GM18520 (cell line): ENCODE measurements around the gene BMP6.

Experiments
- ATAC-seq: cut with Tn5 transposase; IDR thresholded peaks from one replicate; pipeline ENCODE4 v1.9.1; 2021; ENCODE audit not compliant: unreplicated experiment

BMP6 gene

DNA sequence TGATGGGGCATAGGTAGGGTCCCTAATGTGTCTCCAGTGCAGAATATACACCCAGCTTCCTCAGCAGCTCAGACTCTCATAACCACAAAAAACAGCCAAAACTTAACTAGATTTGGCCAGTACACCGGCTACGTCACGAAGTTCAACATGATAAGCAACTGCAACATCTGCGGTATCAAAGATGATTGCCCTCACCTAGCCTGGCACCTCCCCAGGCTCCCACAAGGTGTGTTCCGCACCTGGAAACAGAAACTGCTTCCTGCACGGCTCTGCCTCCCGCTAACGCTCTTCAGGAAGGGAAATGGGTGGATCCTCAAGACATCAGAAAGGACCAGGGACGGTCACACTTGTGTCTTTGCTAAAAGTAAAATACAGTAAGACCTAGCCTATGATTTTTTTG is 175.2 kb downstream of the BMP6 start:
- no peak for ATAC-seq

DNA sequence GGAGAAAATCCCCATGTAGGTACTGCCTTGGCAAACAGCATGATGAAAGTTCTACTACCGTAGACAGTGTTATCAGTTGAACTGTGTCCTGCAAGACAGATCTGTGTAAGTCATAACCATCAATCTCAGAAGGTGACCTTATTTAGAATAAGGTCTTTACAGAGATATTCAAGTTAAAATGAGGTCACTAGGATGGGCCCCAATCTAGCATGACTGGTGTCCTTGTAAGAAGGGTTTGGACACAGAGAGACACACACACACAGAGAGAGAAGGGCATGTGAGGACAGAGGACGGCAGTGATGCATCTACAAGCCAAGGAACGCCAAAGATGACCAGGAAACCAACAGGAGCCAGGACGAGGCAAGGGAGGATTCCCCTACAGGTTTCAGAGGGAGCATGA is 175.9 kb downstream of the BMP6 start:
- no peak for ATAC-seq

DNA sequence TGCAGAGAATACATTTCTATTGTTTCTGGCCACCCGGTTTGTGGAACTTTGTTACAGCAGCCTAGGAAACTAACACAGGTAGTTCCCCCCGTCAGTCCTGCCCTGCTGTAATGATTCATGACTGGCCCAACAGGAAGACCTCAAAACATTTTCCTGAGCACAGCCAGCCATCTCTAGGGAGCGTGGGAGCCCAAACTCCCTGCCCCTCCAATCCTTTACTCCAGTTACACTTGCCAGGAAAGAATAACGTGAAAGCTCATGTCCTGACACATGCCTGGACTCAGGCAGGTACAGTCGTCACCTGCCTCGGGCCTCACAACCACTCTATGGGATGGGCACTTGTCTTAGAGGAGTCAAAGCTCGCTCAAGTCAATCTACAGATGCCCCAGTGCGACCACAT is 176.3 kb downstream of the BMP6 start:
- ATAC-seq = no peak

DNA sequence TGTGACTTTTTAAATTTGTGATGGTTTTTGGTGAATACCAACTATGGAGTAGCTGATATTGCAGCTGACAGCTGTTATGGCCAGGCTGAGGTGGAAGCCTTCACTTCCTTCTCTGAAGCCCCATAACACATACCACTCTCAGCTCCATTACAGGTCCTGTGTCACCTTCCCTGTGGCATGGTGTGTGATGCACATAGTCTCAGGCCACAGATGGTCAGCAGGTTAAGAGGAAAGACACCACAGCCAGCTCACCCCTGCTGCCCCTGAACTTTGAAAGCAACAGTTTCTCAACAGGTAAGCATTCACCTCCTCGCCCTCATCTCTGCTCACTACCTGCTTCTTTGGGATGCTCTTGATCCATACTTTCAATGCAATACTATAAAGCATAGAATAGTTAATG is 177.0 kb downstream of the BMP6 start:
- ATAC-seq = no peak

DNA sequence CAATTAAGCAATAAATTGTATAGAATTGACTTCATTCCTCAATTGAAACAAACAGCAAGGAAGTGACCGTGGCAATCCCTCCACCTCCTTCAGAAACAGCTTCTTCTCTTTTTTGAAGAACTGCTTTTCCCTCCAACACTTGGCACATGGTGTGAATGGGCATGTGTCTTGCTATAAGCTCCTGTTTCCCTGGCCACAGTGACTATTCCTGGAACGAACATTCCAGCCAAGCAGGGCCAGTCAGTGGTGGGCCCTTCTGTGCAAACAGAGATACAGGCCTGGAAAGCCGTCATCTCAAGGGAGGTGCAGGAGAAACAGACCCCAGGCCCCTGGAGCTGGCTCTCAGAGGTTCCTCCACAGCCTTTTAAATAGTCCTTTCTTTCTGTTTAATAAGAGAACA is 177.8 kb downstream of the BMP6 start:
- ATAC-seq = no peak

DNA sequence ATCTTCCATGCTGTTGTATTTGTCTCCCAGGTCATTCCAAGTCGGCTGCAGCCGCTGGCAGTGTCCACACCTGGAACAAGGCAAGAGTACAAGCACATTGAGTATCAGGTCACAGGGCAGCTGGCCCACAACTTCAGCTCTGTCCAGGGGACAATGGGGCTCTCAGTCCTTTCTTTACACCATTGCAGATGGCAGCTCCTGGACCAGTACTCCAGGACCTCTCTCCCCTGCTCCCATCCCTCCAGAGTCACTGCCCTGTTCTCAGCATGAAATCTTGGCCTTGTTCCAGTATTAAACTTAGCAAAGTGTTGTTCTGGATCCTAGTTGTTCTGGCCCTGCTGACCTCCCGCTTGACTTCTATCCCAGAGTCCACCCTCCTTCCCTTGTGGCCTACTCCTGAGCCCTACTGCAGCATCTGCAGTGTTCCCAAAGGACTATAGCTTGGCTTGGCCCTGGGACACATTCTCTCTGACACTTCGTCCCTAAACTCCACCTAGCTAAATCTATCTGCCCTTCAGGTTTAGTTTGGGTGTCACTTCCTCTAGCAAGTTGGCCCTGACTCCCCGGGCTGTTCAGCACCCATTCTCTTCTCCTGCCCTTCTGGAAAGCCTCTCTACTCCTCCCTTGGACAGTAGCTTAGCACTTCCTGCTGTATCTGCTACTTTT is 178.9 kb downstream of the BMP6 start:
- no peak for ATAC-seq

DNA sequence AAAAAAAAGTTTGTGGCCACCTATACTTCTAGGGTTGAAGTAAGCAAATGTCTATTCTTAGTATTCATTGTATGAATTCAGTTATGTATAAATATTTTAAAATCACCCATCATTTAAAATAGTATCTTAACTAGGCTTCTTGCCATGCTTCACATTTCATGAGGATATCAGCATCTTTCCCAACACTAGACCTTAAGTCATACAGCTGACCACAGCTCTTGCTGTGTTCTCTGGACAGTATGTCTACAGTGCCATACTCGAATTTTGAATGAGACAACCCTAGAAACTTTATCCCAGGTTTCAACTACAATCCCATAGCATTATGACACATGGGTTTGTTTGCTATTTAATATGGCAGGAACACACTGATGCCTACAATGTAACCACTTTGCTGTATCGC is 179.5 kb downstream of the BMP6 start:
- ATAC-seq = no peak

DNA sequence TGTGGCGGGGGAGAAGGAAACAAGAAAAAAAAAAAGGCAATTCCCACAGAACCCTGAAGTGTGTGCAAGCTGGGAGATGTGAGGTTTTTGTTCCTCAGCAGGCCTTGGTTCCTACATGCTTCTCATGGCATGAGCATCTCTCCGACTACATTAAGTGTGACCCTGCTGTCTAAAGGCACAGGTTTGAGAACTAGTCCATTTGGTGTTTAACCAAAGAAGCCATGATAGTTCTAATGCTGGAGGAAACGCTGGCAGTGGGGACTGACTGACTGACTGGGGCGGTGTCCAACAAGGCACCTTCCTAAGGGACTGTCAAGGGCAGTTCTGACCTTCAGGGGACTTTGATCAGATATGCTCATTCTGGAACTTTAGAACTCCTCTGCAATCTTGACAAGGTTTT is 180.8 kb downstream of the BMP6 start:
- no peak for ATAC-seq

DNA sequence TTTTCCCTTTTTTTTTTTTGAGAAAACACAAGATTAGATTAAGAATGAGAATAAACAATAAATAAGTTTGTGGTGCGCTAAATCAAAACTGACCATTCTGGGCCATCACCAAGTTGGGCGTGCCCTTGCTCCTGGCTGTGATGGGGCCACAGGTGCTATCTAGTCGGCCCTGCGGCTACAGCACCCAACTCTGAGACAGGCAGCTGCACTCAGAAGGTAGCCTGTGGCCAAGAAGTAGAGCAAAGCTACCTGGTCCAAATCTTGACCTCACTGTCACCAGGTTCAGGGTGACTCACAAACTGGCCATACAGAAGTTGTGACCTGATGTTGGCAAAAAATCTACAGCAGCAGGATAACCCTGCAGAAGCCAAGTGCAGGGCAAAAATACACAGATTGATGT is 181.3 kb downstream of the BMP6 start:
- ATAC-seq = no peak

DNA sequence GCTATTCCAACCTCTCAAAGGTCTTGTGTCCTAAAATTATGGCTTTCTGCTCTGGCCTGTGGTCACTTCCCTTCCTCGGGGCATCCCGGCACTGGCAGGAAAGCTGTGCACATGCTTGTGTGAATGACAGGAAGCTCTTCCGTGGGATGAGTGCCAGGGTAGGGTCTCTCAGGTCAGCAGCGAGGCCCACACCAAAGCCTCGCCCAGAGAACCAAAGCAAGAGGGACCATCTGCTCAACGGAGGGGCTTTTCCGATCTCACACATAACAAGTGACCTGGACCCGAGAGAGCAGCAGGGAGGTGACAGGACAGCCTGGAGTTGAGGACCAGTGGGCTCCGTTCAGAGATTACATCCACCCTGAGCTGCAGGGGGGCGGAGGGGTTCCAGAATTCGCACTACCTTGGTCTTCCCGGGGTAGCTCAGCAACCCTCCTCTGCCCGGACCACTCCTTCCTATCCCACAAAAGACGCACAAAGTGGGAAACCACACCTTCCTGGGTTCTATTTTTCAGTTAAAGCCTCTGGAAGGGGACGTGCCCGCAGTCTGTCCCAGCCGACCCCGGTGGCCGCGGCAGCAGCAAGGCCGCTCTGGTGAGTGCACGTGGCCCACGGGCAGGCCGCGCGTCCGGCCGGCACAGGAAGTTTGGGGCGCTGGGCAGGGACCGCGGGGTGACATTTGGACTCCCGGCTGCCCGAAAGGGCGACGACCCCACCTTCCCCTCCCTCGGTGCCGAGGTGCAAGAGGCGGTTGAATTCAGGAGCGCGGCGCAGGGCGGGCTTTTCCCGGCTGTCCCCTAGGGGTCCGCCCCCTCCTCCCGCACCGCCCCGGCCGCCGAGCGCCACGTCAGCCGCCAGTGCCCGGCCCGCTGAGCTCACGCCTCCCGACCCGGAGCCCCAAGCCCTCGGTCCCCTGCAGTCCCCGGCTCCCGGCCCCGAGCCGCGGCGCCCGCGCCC is 183.7 kb downstream of the BMP6 start:
- no peak for ATAC-seq

DNA sequence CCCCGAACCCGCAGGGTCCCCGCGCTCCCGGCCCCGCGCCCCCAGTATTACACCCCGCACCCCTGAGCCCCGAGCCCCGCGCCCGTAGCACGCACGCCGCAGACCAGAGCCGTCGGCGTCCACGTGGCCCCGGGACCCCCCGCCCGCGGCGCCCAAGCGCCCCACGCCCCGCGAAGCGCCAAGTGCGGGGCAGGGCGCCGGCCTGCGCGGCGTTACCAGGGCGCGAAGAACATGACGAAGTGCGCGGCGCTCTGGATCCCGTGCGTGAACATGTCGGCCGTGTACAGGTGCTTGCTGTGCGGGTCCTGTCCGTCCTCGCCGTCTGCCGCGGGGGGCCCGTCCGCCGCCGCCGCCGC is 184.4 kb downstream of the BMP6 start:
- peak; percentile 5 for ATAC-seq

DNA sequence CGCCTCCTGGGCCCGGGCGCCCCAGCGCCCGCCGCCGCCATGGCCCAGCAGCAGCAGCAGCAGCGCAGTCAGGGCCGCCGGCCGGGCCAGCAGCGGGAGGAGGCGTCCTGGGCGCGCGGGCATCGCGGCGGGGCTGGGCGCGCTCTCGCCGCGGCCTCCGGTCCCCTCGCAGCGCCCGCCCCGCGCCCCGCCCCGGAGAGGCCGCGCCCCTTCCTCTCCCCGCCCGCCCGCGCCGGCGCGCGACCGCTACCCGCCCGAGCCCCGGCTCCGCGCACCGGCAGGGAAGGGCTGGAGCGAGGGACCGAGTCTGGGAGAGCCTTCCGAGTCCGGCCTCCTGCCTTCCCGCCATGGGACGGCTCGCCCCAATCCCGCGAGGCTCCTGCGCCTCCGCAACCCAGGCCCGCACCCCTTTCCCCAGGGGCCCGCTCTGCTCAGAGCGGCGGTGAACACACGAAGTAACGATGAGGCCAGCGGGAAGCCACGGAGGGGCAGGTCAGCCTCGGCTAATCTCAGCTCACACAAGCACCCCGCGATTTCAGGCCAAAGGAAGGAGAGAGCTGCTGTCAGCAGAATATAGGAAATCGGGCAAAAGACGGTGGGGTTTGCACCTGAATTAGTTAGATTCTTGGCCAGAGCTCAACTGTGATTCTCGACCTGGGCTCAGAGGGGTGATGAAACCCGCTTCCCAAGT is 184.9 kb downstream of the BMP6 start, which contains the start of gene TXNDC5:
Gene TXNDC5 (minus strand): TSS at position 135 of the 691 bp plus-strand sequence. CDS start 12 bp downstream, at position 123.
- peak; percentile 49 for ATAC-seq

DNA sequence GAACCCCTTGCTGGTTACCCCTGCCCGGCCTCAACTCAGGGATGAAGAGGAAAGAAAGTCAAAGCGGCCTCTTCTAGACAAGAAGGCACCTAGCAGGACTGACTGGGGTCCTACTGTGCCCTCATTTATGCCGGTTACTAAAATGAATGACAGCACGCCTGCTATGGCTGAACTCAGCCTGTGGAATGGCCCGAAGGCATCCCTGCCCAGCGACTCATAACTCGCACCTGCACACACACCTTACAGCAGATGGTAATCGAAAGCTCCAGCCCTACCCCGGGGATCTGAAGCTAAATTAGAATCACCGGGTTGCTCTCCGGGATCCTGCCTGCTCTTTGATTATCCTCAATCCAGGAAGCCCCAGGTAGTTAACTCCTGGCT is 185.4 kb downstream of the BMP6 start:
- no peak for ATAC-seq

DNA sequence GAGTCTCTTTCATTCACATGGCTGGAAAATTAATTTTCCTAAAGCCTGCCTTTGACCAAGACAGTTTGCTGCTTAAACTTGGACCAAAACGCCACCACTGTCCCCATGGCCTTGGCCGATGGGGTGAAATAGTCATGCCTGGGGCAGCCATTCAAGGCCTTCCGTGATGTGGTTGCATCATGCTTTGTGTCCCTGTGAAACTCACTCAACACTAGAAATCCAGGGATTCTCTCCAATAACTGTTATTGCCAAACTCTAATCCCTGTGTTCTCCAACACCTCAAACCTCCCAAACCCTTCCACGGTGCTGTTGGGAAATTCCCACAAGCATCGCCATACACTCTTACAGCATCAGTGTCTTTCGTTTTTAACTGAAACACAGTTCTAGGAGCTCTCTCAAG is 186.1 kb downstream of the BMP6 start:
- ATAC-seq = no peak

DNA sequence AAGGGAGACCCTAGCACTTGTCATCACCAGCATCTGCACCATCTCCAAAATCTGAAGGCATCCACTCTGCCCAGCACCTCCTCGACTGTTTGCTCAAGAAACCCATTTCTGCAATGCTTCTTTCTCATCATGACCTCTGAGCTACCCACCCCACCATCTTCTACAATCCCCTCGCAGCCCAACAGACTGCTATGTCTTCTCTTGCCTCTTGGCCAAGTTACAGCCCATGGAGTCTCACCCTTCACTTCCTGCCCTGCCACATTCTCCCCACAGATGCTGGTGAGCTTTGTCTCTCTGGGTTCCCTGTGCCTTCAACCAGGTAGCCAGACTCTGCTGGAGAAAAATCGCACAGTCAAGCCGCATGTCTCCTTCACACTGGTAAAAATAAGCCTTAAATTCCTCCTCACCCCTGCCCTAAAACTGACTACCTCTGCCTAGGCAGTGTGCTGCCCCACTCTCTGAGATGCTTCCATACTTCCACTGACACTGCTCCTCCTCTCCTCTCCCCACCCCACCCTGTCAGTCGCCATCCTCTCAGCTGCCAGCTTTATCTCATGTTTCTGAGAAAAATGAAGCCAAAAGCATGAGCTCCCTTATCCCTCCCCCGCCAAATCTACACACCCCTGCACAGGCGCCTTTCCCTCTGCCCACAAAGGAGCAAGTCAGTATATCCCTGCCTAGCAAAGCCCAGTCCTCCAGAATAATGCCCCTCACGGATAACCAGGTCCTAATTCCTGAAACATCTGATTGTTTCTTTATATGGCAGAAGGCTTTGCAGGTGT is 187.0 kb downstream of the BMP6 start:
- no peak for ATAC-seq

DNA sequence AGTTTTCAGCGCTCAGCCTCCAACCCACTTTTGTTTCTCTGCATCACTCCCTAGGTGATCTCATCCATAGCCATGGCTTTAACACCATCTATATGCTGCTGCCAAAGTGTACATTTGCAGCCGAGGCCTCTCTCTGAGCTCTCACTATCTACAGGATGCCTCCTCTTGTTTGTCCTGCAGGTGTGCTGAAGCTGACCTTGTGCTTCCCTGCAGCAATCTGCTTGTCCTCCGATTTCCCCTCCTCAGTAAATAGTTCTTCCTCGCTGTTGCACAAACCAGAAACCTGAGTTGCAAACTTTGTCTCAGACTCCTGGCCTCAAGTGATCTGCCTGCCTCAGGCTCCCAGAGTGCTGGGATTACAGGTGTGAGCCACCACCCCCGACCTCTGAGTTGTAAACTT is 188.4 kb downstream of the BMP6 start:
- no peak for ATAC-seq

DNA sequence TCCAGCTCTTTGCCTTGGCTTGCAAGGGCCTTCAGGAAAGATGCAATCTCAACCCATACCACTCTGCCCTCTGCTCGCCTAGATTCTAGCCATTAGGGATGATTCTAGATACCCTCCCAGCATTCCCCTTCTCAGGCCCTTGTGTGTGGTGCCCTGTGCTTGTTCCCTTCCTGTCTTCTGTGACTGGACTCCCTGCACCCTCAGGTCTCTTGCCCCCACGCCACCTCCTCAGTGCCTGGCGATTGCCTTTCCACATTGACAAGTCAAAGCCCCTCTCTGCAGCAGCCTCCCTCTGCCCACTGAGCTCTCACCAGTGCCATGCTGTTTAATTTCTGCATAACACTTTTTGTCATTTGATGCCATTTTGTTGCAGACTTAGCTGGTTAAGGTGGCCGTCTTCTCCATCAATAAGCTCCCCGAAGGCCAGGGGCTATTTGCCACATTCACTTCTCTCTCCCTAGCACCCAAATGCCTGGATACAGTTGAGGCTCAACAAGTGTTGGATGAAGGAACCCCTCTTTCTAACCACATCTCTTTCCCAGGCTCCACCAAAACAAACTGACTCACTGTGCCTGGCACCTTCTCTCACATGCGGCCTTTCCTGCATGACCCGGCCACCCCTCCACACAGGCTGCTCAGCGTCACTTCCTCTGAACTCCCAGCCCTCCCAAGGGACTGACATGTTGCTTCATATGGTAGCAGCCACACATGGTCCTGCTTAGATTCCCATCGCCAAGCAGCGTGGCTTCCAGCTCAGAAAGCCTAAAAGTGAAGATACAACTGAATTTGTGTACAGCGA is 189.3 kb downstream of the BMP6 start:
- no peak for ATAC-seq

DNA sequence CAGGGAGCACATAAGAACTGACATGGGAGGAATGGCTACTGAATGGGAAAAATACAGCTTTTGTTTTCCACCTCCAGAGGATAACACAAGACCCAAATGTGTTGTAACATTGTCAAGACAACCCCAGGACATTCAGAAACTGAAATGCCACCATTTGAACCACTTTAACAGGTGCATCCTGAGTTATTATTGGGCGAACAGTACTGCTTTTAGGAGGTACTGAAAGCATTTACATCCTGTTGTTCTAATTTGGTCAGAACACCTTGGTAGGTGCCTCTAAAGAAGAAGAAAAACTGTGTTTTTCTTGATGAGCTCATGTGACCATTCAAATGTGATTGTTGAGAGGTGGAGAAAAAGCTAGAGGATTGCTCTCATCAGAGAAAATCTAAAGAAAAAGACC is 191.1 kb downstream of the BMP6 start:
- ATAC-seq = peak; percentile 80

DNA sequence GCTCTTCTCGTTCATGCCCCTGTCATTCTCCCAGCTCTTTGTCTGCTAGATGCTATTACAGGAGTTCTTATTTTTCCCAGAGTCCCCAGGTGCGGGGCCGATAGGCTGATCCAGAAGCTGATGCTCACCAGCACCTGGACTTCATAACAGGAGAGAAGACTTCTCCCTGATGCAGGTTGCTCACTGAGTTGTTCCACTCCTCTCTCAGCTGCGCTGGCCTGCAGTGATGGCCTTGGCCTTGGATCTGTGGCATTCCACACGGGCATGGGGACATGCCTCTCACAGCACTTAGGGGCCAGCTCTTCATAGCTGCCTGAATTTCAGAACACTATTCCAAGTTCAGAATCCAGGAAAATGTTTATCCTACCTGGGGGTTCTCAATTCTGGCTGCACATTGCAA is 191.8 kb downstream of the BMP6 start:
- no peak for ATAC-seq

DNA sequence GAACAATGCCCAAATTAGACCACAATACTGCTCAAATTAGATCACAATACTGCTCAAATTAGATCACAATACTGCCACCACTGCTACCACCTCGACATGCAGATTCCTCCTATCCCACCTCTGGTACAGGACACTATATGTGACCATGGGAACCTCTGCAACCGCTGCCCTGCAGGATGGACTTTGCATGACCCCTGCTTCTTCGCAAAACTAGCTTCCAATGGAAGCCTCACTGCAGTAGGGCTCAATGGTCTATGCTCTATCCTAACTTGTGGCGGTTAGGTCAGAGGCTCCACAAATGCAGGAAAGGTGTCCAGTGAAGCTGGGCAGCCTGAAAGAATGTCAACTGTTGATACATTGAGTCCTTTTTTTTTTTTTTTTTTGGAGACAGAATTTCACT is 192.5 kb downstream of the BMP6 start:
- ATAC-seq = no peak
